Measurements from ENCODE around the gene TAOK1. TPM values are rescaled to one million over a fixed set of nuclear protein-coding genes. Genes with fewer than 3 reads are reported as not detected.

TAOK1 gene
- total and polyA plus RNA-seq, 9 of the 15 experiments (the other 6 are each of a cell fraction or from before 2014, with no cell fraction given) = 3.2 to 33.1 (median 16.5) TPM

DNA sequence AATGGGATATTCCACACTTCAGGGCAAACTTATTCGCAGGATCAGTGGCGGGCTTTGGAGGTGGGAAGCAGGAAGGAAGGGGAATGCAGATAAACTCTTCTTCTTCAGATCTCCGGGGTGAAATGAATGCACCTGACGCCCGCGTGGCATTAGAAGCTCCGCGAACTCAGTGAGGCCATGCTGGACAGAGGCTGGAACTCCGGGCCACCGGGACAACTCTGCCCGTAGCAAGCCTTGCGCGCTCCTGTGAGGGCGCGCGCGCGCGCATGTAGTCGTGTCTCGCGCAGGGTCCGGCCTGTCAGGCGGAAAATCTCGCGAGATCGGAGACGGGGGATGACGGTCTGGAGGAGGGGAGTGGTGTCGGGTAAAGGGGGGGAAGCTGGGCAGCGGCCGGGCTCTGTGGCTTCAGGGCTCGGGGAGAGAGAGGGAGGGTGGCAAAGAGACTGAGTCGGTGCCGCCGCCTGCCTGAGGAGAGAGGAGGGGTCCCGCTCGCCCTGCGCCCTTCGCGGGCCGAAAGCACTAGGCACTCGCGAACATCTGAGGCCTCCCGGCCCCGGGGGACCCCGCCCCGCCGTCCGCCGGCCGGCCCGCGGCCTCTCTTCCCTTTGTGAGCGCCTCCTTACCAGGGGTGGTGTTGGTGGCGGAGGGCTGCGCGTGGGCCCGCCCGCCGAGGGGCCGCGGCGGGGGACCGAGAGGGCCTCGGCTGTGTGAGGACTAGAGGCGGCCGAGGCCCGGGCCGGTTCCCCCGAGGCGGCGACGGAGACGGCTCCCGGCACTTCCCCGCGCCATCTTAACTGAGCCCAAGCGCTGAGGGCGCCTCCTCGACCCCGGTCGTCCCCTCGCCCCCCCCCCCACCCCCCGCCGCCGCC is at the start of gene TAOK1 (continued):
- TF ChIP-seq, protein P1, sequence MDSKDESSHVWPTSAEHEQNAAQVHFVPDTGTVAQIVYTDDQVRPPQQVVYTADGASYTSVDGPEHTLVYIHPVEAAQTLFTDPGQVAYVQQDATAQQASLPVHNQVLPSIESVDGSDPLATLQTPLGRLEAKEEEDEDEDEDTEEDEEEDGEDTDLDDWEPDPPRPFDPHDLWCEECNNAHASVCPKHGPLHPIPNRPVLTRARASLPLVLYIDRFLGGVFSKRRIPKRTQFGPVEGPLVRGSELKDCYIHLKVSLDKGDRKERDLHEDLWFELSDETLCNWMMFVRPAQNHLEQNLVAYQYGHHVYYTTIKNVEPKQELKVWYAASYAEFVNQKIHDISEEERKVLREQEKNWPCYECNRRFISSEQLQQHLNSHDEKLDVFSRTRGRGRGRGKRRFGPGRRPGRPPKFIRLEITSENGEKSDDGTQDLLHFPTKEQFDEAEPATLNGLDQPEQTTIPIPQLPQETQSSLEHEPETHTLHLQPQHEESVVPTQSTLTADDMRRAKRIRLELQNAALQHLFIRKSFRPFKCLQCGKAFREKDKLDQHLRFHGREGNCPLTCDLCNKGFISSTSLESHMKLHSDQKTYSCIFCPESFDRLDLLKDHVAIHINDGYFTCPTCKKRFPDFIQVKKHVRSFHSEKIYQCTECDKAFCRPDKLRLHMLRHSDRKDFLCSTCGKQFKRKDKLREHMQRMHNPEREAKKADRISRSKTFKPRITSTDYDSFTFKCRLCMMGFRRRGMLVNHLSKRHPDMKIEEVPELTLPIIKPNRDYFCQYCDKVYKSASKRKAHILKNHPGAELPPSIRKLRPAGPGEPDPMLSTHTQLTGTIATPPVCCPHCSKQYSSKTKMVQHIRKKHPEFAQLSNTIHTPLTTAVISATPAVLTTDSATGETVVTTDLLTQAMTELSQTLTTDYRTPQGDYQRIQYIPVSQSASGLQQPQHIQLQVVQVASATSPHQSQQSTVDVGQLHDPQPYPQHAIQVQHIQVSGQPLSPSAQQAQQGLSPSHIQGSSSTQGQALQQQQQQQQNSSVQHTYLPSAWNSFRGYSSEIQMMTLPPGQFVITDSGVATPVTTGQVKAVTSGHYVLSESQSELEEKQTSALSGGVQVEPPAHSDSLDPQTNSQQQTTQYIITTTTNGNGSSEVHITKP (IDR thresholded peaks at IDR 0.05; ENCODE audit: partially characterized antibody) = peak; percentile 65
- TF ChIP-seq, protein P2, sequence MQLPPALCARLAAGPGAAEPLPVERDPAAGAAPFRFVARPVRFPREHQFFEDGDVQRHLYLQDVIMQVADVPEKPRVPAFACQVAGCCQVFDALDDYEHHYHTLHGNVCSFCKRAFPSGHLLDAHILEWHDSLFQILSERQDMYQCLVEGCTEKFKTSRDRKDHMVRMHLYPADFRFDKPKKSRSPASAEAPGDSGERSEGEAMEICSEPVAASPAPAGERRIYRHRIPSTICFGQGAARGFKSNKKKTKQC (CRISPR knock-in tag; IDR thresholded peaks at IDR 0.05) = no peak; the same call in 1 of the 2 replicates
- TF ChIP-seq, protein P3, sequence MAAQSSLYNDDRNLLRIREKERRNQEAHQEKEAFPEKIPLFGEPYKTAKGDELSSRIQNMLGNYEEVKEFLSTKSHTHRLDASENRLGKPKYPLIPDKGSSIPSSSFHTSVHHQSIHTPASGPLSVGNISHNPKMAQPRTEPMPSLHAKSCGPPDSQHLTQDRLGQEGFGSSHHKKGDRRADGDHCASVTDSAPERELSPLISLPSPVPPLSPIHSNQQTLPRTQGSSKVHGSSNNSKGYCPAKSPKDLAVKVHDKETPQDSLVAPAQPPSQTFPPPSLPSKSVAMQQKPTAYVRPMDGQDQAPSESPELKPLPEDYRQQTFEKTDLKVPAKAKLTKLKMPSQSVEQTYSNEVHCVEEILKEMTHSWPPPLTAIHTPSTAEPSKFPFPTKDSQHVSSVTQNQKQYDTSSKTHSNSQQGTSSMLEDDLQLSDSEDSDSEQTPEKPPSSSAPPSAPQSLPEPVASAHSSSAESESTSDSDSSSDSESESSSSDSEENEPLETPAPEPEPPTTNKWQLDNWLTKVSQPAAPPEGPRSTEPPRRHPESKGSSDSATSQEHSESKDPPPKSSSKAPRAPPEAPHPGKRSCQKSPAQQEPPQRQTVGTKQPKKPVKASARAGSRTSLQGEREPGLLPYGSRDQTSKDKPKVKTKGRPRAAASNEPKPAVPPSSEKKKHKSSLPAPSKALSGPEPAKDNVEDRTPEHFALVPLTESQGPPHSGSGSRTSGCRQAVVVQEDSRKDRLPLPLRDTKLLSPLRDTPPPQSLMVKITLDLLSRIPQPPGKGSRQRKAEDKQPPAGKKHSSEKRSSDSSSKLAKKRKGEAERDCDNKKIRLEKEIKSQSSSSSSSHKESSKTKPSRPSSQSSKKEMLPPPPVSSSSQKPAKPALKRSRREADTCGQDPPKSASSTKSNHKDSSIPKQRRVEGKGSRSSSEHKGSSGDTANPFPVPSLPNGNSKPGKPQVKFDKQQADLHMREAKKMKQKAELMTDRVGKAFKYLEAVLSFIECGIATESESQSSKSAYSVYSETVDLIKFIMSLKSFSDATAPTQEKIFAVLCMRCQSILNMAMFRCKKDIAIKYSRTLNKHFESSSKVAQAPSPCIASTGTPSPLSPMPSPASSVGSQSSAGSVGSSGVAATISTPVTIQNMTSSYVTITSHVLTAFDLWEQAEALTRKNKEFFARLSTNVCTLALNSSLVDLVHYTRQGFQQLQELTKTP (IDR thresholded peaks at IDR 0.05; ENCODE audit: low read depth in 1 of 2, partially characterized antibody in 2 of 2) = peak in 1 of 2 experiments; percentile 66
- no peak for TF ChIP-seq ZNF57 (CRISPR knock-in tag; IDR thresholded peaks at IDR 0.05)
- TF ChIP-seq STAG1 (CRISPR knock-in tag; IDR thresholded peaks at IDR 0.05; ENCODE audit: borderline replicate concordance) = no peak
- no peak for TF ChIP-seq THRAP3 (IDR thresholded peaks at IDR 0.05; ENCODE audit: borderline replicate concordance)
- TF ChIP-seq PCBP2 (IDR thresholded peaks at IDR 0.05; ENCODE audit: low read depth, low read length, poor library complexity, severe bottlenecking) = no peak
- no peak for TF ChIP-seq ZC3H8 (IDR thresholded peaks at IDR 0.05)
- no peak for TF ChIP-seq XRCC4 (IDR thresholded peaks at IDR 0.05; ENCODE audit: extremely low read depth, insufficient read depth, insufficient read length)
- no peak for TF ChIP-seq ZNF436 (CRISPR knock-in tag; IDR thresholded peaks at IDR 0.05)
- peak; percentile 39; the same call in 1 of the 2 replicates for TF ChIP-seq KAT7 (CRISPR knock-in tag; IDR thresholded peaks at IDR 0.05; ENCODE audit: borderline replicate concordance)
- TF ChIP-seq SAP30 (IDR thresholded peaks at IDR 0.05; ENCODE audit: borderline replicate concordance, insufficient read depth, low read depth, low read length, poor library complexity, severe bottlenecking) = no peak
- peak; percentile 76 for TF ChIP-seq ZNF766 (CRISPR knock-in tag; conservative IDR thresholded peaks at IDR 0.05)
- no peak for TF ChIP-seq TARDBP (IDR thresholded peaks at IDR 0.05)
- TF ChIP-seq FOXA3 (CRISPR knock-in tag; conservative IDR thresholded peaks at IDR 0.05 in 1 of 2, IDR thresholded peaks at IDR 0.05 in 1 of 2) = no peak
- no peak for TF ChIP-seq KHSRP (IDR thresholded peaks at IDR 0.05)

All from K562 (cell line).